Nephron (organoid): ENCODE data around the gene KDM7A.
"Not testable (repeated sequence)": the region's sequence is repeated elsewhere in the genome, so short reads cannot be mapped to it uniquely, and the experiment has no call there.

Experiments used
- H3K27ac Mint-ChIP-seq, 3 experiments: 2 replicates each; pipeline ENCODE4 v1.8.0; 2020; ENCODE audit warnings: mixed read lengths in 3 of 3, mild to moderate bottlenecking in 2 of 3, moderate library complexity in 1 of 3
- H3K27me3 Mint-ChIP-seq: 2 replicates; pipeline ENCODE4 v1.8.0; 2021; ENCODE audit warnings: low read depth, mild to moderate bottlenecking, moderate library complexity, mixed read lengths
- H3K36me3 Mint-ChIP-seq: 2 replicates; pipeline ENCODE4 v1.8.0; 2020; ENCODE audit warnings: low read depth, mixed read lengths
- H3K4me1 Mint-ChIP-seq: 2 replicates; pipeline ENCODE4 v1.8.0; 2020; ENCODE audit warnings: mixed read lengths
- H3K4me3 Mint-ChIP-seq, 3 experiments: 2 replicates each; pipeline ENCODE4 v1.8.0; 2020; ENCODE audit warnings: mild to moderate bottlenecking in 3 of 3, mixed read lengths in 3 of 3, moderate library complexity in 2 of 3
- H3K9me3 Mint-ChIP-seq: 2 replicates; pipeline ENCODE4 v1.8.0; 2020; ENCODE audit warnings: mixed read lengths
- TF ChIP-seq, protein P1 (sequence below), 3 experiments: fragments of 200-600 bp; sonication (generic); IDR thresholded peaks; one replicate each; pipeline ENCODE4 v1.5.0; 2021; ENCODE audit warnings: antibody characterized with exemption in 3 of 3; ENCODE audit not compliant: unreplicated experiment in 3 of 3

KDM7A gene

DNA sequence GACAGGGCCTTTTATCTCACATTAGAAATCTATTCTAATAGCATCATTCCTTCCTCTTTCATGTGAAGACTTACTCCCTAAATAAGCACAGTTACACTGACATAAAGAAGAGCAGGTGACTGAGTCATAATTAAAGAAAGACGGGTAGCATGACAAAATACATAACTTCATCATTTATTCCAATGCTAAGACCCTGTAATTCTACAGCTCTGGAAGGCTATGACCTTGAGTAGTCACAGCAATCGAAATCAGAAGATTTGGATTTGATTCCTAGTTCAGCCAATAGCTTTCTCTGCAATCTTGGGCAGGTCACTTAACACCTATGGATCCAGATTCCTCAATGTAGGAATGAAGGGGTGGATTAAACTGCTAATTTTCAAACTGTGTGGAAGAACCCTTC is 42.7 kb downstream of the KDM7A start:
- Mint-ChIP-seq H3K9me3 (no peaks in the 10 kb centered on the region), H3K27me3 (no peaks in the 10 kb centered on the region), H3K27ac (no peak overlapping the region), H3K4me3 (no peak overlapping the region), H3K4me1 (no peaks in the 10 kb centered on the region), H3K36me3 (peaks cover 34% of the 10 kb centered on the region)
- TF ChIP-seq, protein P1, sequence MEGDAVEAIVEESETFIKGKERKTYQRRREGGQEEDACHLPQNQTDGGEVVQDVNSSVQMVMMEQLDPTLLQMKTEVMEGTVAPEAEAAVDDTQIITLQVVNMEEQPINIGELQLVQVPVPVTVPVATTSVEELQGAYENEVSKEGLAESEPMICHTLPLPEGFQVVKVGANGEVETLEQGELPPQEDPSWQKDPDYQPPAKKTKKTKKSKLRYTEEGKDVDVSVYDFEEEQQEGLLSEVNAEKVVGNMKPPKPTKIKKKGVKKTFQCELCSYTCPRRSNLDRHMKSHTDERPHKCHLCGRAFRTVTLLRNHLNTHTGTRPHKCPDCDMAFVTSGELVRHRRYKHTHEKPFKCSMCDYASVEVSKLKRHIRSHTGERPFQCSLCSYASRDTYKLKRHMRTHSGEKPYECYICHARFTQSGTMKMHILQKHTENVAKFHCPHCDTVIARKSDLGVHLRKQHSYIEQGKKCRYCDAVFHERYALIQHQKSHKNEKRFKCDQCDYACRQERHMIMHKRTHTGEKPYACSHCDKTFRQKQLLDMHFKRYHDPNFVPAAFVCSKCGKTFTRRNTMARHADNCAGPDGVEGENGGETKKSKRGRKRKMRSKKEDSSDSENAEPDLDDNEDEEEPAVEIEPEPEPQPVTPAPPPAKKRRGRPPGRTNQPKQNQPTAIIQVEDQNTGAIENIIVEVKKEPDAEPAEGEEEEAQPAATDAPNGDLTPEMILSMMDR (IDR thresholded peaks at IDR 0.05; ENCODE audit: unreplicated experiment in 3 of 3) = no peak

DNA sequence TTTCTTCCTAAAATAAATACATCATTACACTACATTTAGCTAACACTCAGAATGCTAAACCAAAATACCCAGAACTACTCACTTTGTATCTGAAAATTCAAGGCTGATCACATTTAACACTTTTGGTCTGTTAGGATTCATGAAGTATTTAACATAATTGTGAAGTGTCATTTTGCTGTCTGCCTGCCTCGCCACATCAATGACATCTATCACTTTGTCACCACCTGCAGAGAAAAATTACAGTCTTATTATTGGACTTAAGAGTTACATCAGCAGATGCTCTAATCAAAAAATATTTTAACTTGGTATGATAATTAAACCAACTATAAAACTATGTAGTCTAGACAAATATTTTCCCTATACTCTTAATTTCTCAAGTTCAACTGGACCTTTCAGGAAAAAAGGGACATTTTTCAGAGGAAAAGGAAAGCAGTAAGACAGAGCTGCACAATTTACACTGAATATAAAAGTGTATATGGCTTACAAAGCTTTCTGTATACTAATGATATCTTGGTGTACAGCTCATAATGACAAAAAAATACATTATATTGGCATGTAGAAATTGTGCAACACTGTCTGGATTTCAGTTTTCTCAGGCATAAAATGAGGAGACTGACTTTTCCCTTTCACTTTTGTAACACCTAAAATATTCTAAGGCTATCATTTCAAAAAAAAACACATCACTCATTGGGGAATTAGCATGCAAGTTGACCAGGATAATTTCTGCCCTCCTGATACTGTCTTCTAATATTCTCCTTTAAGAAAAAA is 49.2 kb downstream of the KDM7A start:
- peaks cover 47% of the 10 kb centered on the region for H3K36me3 Mint-ChIP-seq
- H3K27ac Mint-ChIP-seq = no peak overlapping the region
- H3K4me1 Mint-ChIP-seq = no peaks in the 10 kb centered on the region
- no peak overlapping the region for H3K4me3 Mint-ChIP-seq
- no peaks in the 10 kb centered on the region for H3K9me3 Mint-ChIP-seq
- H3K27me3 Mint-ChIP-seq = no peaks in the 10 kb centered on the region
- TF ChIP-seq, protein P1 (IDR thresholded peaks at IDR 0.05; ENCODE audit: unreplicated experiment in 3 of 3) = no peak

DNA sequence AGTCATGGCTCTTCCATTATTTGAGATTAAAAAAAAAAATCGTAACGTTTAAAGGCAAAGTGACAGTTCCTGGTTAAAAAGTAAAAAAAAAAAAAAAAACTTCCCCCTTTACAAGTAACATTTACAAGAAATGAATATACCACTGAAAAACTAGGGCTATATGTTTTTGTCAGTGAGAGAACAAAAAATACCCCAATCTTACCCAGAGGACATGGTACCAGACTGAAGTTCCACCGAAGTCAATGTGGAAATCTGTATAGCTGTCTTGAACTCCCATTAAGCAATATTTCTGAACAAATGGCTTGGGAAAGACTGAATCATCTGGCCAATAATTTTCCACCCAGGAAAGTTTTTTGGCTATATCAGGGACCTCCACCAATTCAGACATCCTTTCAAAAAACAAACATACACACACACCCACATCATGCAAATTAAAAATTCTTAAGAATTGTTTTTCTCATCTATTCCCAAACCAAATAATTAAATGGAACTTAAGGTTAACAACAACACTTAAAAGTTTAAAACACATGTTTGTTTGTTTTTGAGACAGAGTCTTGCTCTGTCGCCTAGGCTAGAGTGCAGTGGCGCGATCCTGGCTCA is 50.2 kb downstream of the KDM7A start:
- Mint-ChIP-seq H3K4me3 (no peak overlapping the region), H3K27me3 (no peaks in the 10 kb centered on the region), H3K4me1 (no peaks in the 10 kb centered on the region), H3K9me3 (no peaks in the 10 kb centered on the region), H3K36me3 (peaks cover 40% of the 10 kb centered on the region), H3K27ac (no peak overlapping the region)
- TF ChIP-seq, protein P1 (IDR thresholded peaks at IDR 0.05; ENCODE audit: unreplicated experiment in 3 of 3) = no peak

DNA sequence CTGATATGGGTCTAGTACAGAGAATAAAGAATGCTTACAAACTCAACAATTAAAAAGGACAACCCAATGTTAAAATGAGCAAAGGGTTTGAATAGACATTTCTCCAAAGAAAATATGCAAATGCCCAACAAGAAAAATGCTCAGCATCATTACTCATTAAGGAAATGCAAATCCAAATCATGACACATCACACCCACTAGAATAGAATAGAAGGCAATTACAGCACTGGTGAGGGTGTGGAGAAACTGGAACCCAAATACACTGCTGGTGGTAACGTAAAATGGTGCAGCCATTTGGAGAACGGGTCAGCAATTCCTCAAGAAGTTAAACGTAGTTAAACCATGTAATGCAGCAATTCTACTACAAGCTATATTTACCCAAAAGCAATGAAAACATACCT is 53.8 kb downstream of the KDM7A start:
- TF ChIP-seq, protein P1 (IDR thresholded peaks at IDR 0.05; ENCODE audit: unreplicated experiment in 3 of 3) = no peak
- no peak overlapping the region for H3K27ac Mint-ChIP-seq
- no peaks in the 10 kb centered on the region for H3K9me3 Mint-ChIP-seq
- no peak overlapping the region for H3K4me3 Mint-ChIP-seq
- H3K4me1 Mint-ChIP-seq = no peaks in the 10 kb centered on the region
- peaks cover 32% of the 10 kb centered on the region for H3K36me3 Mint-ChIP-seq
- H3K27me3 Mint-ChIP-seq = no peaks in the 10 kb centered on the region

DNA sequence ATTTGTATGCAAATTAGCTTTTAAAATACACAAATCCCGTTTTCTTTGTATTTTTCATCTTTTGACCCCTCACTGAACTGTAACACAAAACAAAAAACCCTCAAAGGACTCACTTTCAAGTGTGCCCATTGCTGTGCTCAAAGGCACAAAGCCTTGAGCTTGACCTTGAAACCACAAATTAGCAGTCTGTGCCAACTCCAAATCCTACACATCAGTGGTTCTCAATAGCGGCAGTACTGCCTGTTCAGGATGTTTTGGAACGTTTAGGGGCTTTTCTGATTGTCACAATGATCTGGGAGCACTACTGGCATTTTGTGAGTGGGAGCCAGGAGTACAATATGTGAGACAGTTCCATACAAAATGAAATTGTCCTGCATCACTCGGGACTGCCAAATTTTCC is 55.5 kb downstream of the KDM7A start:
- H3K36me3 Mint-ChIP-seq = peaks cover 30% of the 10 kb centered on the region
- no peaks in the 10 kb centered on the region for H3K4me1 Mint-ChIP-seq
- no peak overlapping the region for H3K27ac Mint-ChIP-seq
- H3K27me3 Mint-ChIP-seq = no peaks in the 10 kb centered on the region
- TF ChIP-seq, protein P1 (IDR thresholded peaks at IDR 0.05; ENCODE audit: unreplicated experiment in 3 of 3) = no peak
- H3K9me3 Mint-ChIP-seq = no peaks in the 10 kb centered on the region
- H3K4me3 Mint-ChIP-seq = no peak overlapping the region

DNA sequence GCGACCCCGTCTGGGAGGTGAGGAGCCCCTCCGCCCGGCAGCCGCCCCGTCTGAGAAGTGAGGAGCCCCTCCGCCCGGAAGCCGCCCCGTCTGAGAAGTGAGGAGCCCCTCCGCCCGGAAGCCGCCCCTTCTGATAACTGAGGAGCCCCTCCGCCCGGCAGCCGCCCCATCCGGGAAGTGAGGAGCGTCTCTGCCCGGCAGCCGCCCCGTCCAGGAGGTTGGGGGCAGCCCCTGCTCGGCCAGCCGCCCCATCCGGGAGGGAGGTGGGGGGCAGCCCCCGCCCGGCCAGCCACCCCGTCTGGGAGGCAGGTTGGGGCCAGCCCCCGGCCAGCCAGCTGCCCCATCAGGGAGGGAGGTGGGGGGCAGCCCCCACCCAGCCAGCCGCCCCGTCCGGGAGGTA is 62.0 kb downstream of the KDM7A start:
- not testable (repeated sequence) for H3K27ac Mint-ChIP-seq, H3K9me3 Mint-ChIP-seq, H3K4me1 Mint-ChIP-seq, H3K27me3 Mint-ChIP-seq, H3K4me3 Mint-ChIP-seq
- H3K36me3 Mint-ChIP-seq = peaks cover 67% of the 10 kb centered on the region

DNA sequence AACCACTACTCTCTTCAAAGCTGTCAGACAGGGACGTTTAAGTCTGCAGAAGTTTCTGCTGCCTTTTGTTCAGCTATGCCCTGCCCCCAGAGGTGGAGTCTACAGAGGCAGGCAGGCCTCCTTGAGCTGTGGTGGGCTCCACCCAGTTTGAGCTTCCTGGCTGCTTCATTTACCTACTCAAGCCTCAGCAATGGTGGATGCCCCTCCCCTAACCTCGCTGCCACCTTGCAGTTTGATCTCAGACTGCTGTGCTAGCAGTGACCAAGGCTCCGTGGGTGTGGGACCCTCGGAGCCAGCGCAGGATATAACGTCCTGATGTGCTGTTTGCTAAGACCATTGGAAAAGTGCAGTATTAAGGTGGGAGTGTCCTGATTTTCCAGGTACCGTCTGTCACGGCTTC is 68.0 kb downstream of the KDM7A start:
- not testable (repeated sequence) for H3K4me3 Mint-ChIP-seq, H3K4me1 Mint-ChIP-seq, H3K27ac Mint-ChIP-seq, H3K27me3 Mint-ChIP-seq
- peaks cover 96% of the 10 kb centered on the region for H3K36me3 Mint-ChIP-seq
- H3K9me3 Mint-ChIP-seq = peaks cover 45% of the 10 kb centered on the region
